Neutrophil (primary cell): Measurements from ENCODE around the gene SLC47A2.

Source experiments
- H3K27ac ChIP-seq: fragments of 200-600 bp; sonication (generic); 2 replicates; pipeline ENCODE4 v1.5.1; 2016; ENCODE audit warnings: mild to moderate bottlenecking, moderate library complexity
- H3K27me3 ChIP-seq: fragments of 200-600 bp; sonication (generic); 2 replicates; pipeline ENCODE4 v1.6.0; 2016; ENCODE audit warnings: mild to moderate bottlenecking
- H3K36me3 ChIP-seq: fragments of 200-600 bp; sonication (generic); 2 replicates; pipeline ENCODE4 v1.5.1; 2017
- H3K4me1 ChIP-seq, 2 experiments: fragments of 200-600 bp in 1 of 2; sonication (generic) in 1 of 2; 1 replicate in 1 of 2; 2 replicates in 1 of 2; pipeline versions ENCODE4 v1.5.1 to v1.6.1; 2013 to 2016; ENCODE audit warnings: low read depth in 1 of 2, low read length in 1 of 2, mild to moderate bottlenecking in 1 of 2, moderate library complexity in 1 of 2; ENCODE audit not compliant: control insufficient read depth in 1 of 2, insufficient read depth in 1 of 2
- H3K4me3 ChIP-seq, 2 experiments: fragments of 200-600 bp in 1 of 2; sonication (generic) in 1 of 2; 1 replicate in 1 of 2; 2 replicates in 1 of 2; pipeline ENCODE4 v1.5.1; 2013 to 2016; ENCODE audit warnings: low read depth in 1 of 2, low read length in 1 of 2, mild to moderate bottlenecking in 1 of 2, moderate library complexity in 1 of 2
- H3K9me3 ChIP-seq: fragments of 200-600 bp; sonication (generic); 2 replicates; pipeline ENCODE4 v1.5.1; 2016
- CTCF ChIP-seq: fragments of 200-600 bp; sonication (generic); IDR thresholded peaks from 2 replicates; pipeline ENCODE4 v1.5.1; 2016; ENCODE audit warnings: antibody characterized with exemption

Gene SLC47A2

GRCh38 chr17:19712436-19713004, 3.9 kb downstream of the SLC47A2 start:
- no peaks in the 10 kb centered on the region for H3K27me3 ChIP-seq
- no peaks in the 10 kb centered on the region for H3K36me3 ChIP-seq
- TF ChIP-seq CTCF, result no peak
- H3K4me3 ChIP-seq, result no peak overlapping the region
- no peaks in the 10 kb centered on the region for H3K9me3 ChIP-seq
- H3K27ac ChIP-seq, result no peak overlapping the region
- no peaks in the 10 kb centered on the region for H3K4me1 ChIP-seq

DNA sequence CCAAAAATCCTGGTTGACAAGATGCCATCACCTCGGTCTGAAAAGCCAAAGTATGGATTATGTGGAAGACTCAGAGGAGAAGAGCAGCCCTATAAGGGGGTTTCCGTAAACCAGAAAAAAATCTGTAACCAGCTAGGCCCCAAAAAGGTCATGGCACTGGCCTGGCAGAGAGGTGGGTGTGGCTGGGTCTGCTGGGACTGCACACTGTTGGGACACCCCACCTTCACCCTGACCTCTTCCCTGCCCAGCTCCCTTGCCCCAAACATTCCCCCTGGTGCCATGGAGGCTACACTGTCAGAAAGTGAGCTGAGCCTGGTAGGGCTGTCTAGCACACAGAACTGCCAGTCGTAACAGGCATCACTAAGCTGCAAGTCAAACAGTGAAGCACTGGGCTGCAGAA, 6.5 kb downstream of the SLC47A2 start:
- Histone ChIP-seq H3K27ac (no peak overlapping the region), H3K4me3 (no peak overlapping the region), H3K9me3 (no peaks in the 10 kb centered on the region), H3K27me3 (no peaks in the 10 kb centered on the region), H3K36me3 (no peaks in the 10 kb centered on the region), H3K4me1 (no peaks in the 10 kb centered on the region)
- no peak for TF ChIP-seq CTCF

GRCh38 chr17:19708431-19709175, 7.8 kb downstream of the SLC47A2 start:
- no peaks in the 10 kb centered on the region for H3K27me3 ChIP-seq
- TF ChIP-seq CTCF, result no peak
- H3K4me1 ChIP-seq, result no peaks in the 10 kb centered on the region
- no peaks in the 10 kb centered on the region for H3K36me3 ChIP-seq
- no peak overlapping the region for H3K4me3 ChIP-seq
- H3K9me3 ChIP-seq, result no peaks in the 10 kb centered on the region
- no peak overlapping the region for H3K27ac ChIP-seq

- no peak overlapping the region for H3K27ac ChIP-seq
- H3K36me3 ChIP-seq, result no peaks in the 10 kb centered on the region
- no peaks in the 10 kb centered on the region for H3K27me3 ChIP-seq
- no peaks in the 10 kb centered on the region for H3K9me3 ChIP-seq
- H3K4me3 ChIP-seq, result no peak overlapping the region
- no peaks in the 10 kb centered on the region for H3K4me1 ChIP-seq
- TF ChIP-seq CTCF, result no peak
Observed at GRCh38 chr17:19707728-19708221, 8.6 kb downstream of the SLC47A2 start.

DNA sequence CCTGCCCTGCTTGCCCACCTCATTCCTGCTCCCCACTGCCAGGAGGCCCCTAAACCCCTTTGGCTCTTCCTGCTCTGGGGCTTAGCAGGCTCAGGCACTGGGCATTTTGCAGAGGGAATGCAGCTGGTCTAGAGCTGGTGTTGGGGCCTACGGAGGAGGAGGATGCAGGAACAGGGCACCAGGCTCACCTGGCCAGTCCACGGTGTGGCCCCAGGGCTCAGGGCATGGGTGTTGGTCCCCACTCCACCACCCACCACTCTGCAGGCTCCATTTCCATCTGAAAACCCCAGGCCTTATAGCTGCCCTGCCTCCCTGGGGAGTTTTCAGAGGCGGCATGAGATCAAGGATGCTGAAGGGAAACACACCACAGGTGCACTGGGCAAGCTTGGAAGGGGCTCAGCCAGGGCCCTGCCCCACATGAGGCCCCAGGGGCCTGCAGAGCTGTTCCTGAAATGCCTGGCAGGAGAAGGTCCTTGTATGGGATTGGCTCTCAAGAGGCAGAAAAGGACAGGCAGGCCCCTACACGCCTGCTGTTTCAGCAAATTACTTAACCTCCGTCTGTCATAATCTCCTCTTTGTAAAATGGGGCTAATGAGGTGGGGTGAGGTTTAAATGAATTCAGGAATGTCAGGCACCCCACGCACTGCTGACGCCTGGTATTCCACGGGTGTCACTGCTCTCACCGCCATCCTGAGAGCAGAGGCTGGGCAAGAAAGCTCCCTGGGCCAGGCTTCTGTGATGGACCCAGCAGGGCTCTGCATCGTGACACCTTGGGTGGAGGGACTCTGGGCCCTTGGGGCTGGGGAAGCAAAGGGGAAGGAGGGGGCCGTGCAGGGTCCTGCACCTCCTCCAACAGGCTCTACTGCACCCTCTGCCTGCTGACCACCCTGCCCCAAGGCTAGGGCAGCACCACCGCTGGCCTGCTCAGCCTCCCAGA, 9.3 kb downstream of the SLC47A2 start:
- no peaks in the 10 kb centered on the region for H3K9me3 ChIP-seq
- H3K27me3 ChIP-seq, result no peaks in the 10 kb centered on the region
- no peaks in the 10 kb centered on the region for H3K36me3 ChIP-seq
- H3K27ac ChIP-seq, result no peak overlapping the region
- TF ChIP-seq CTCF, result no peak
- H3K4me1 ChIP-seq, result no peaks in the 10 kb centered on the region
- no peak overlapping the region for H3K4me3 ChIP-seq
